H9 (cell line): Measurements from ENCODE around the gene DYRK2. TPM values are rescaled to one million over a fixed set of nuclear protein-coding genes. Genes with fewer than 3 reads are reported as not detected.

Source experiments
- DNase-seq: peaks from one replicate; pipeline ENCODE4 v3.0.0-alpha.2; 2017
- H2AFZ ChIP-seq: one replicate; pipeline ENCODE4 v1.6.1; 2013; ENCODE audit warnings: mild to moderate bottlenecking, low read length, control low read depth, moderate library complexity
- H2AK5ac ChIP-seq: 2 replicates; pipeline ENCODE4 v1.6.1; 2013; ENCODE audit warnings: low read length, control low read depth, mixed read lengths; ENCODE audit not compliant: insufficient read length
- H2BK120ac ChIP-seq: one replicate; pipeline ENCODE4 v1.6.1; 2013; ENCODE audit warnings: low read depth, mild to moderate bottlenecking, low read length, control low read depth, inconsistent platforms; ENCODE audit not compliant: poor library complexity, severe bottlenecking
- H2BK12ac ChIP-seq: 2 replicates; pipeline ENCODE4 v1.6.1; 2013; ENCODE audit warnings: low read length, control low read depth, mixed read lengths, low read depth; ENCODE audit not compliant: insufficient read length
- H2BK15ac ChIP-seq: 2 replicates; pipeline ENCODE4 v1.6.1; 2013; ENCODE audit warnings: low read depth, low read length, control low read depth
- H2BK20ac ChIP-seq: one replicate; pipeline ENCODE4 v1.6.1; 2013; ENCODE audit warnings: low read depth, mild to moderate bottlenecking, low read length, control low read depth, inconsistent platforms; ENCODE audit not compliant: poor library complexity, severe bottlenecking
- H2BK5ac ChIP-seq: 2 replicates; pipeline ENCODE4 v1.6.1; 2013; ENCODE audit warnings: low read length, control low read depth, mixed read lengths; ENCODE audit not compliant: insufficient read length
- H3K14ac ChIP-seq: 2 replicates; pipeline ENCODE4 v1.6.1; 2013; ENCODE audit warnings: low read length, control low read depth; ENCODE audit not compliant: insufficient read depth
- H3K18ac ChIP-seq: 2 replicates; pipeline ENCODE4 v1.6.1; 2013; ENCODE audit warnings: low read depth, mild to moderate bottlenecking, mixed read lengths, low read length, control low read depth; ENCODE audit not compliant: insufficient read length
- H3K23ac ChIP-seq: 2 replicates; pipeline ENCODE4 v1.6.1; 2013; ENCODE audit warnings: low read length, control low read depth, mixed read lengths, low read depth; ENCODE audit not compliant: insufficient read length
- H3K23me2 ChIP-seq: 2 replicates; pipeline ENCODE4 v1.6.1; 2013; ENCODE audit warnings: low read depth, mild to moderate bottlenecking, mixed read lengths, low read length, control low read depth; ENCODE audit not compliant: insufficient read length, poor library complexity, severe bottlenecking
- H3K27ac ChIP-seq: 2 replicates; pipeline ENCODE4 v1.5.1; 2013; ENCODE audit warnings: low read length, control low read depth, mixed read lengths, low read depth; ENCODE audit not compliant: insufficient read length
- H3K27me3 ChIP-seq: 2 replicates; pipeline ENCODE4 v1.6.1; 2013; ENCODE audit warnings: low read length, control low read depth, inconsistent platforms; ENCODE audit not compliant: insufficient read depth
- H3K4ac ChIP-seq: 2 replicates; pipeline ENCODE4 v1.6.1; 2013; ENCODE audit warnings: low read depth, mild to moderate bottlenecking, control low read depth, inconsistent platforms, low read length, moderate library complexity
- H3K4me1 ChIP-seq: 2 replicates; pipeline ENCODE4 v1.6.1; 2013; ENCODE audit warnings: low read length, control low read depth, inconsistent platforms; ENCODE audit not compliant: insufficient read depth
- H3K4me2 ChIP-seq: 2 replicates; pipeline ENCODE4 v1.6.1; 2013; ENCODE audit warnings: low read length, control low read depth, mixed read lengths; ENCODE audit not compliant: insufficient read length, insufficient read depth
- H3K56ac ChIP-seq: 2 replicates; pipeline ENCODE4 v1.6.1; 2013; ENCODE audit warnings: low read depth, mild to moderate bottlenecking, mixed read lengths, low read length, control low read depth; ENCODE audit not compliant: insufficient read length
- H3K79me1 ChIP-seq: 2 replicates; pipeline ENCODE4 v1.6.1; 2013; ENCODE audit warnings: low read depth, mild to moderate bottlenecking, moderate library complexity, low read length, control low read depth, inconsistent platforms; ENCODE audit not compliant: insufficient read depth, poor library complexity, severe bottlenecking
- H3K79me2 ChIP-seq: 2 replicates; pipeline ENCODE4 v1.6.1; 2013; ENCODE audit warnings: low read length, control low read depth, inconsistent platforms; ENCODE audit not compliant: insufficient read depth
- H3K9ac ChIP-seq: 2 replicates; pipeline ENCODE4 v1.6.1; 2013; ENCODE audit warnings: low read length, control low read depth, mixed read lengths; ENCODE audit not compliant: insufficient read length; ENCODE audit errors: extremely low read depth
- H3K9me3 ChIP-seq: one replicate; pipeline ENCODE4 v1.6.1; 2013; ENCODE audit warnings: low read depth, low read length, inconsistent platforms; ENCODE audit not compliant: control insufficient read depth
- H3T11ph ChIP-seq: one replicate; pipeline ENCODE4 v1.6.1; 2013; ENCODE audit warnings: mild to moderate bottlenecking, low read length, control low read depth, inconsistent platforms
- H4K20me1 ChIP-seq: one replicate; pipeline ENCODE4 v1.6.1; 2013; ENCODE audit not compliant: control insufficient read depth, insufficient read length, insufficient read depth
- H4K5ac ChIP-seq: 2 replicates; pipeline ENCODE4 v1.6.1; 2013; ENCODE audit warnings: low read depth, mild to moderate bottlenecking, mixed read lengths, low read length, control low read depth; ENCODE audit not compliant: insufficient read length
- H4K8ac ChIP-seq: replicated peaks from 2 replicates; pipeline ENCODE4 v1.6.1; 2013; ENCODE audit warnings: low read length, control low read depth, mixed read lengths, low read depth; ENCODE audit not compliant: insufficient read length
- H4K91ac ChIP-seq: 2 replicates; pipeline ENCODE4 v1.6.1; 2013; ENCODE audit warnings: low read depth, mild to moderate bottlenecking, moderate library complexity, mixed read lengths, low read length, control low read depth; ENCODE audit not compliant: insufficient read length
- H3K27ac Mint-ChIP-seq, 3 experiments: 2 replicates in 2 of 3; 3 replicates in 1 of 3; pipeline ENCODE4 v1.8.0; 2020 to 2021; ENCODE audit warnings: mixed read lengths in 3 of 3, mild to moderate bottlenecking in 1 of 3, moderate library complexity in 1 of 3
- H3K27me3 Mint-ChIP-seq: 2 replicates; pipeline ENCODE4 v1.8.0; 2021; ENCODE audit warnings: low read depth, mild to moderate bottlenecking, moderate library complexity, mixed read lengths
- H3K36me3 Mint-ChIP-seq, 3 experiments: 2 replicates in 2 of 3; 3 replicates in 1 of 3; pipeline ENCODE4 v1.8.0; 2020 to 2021; ENCODE audit warnings: low read depth in 3 of 3, mixed read lengths in 3 of 3; ENCODE audit not compliant: insufficient read depth in 1 of 3
- H3K4me1 Mint-ChIP-seq, 2 experiments: 2 replicates each; pipeline ENCODE4 v1.8.0; 2020; ENCODE audit warnings: mixed read lengths in 2 of 2
- H3K4me3 Mint-ChIP-seq, 2 experiments: 2 replicates in 1 of 2; 3 replicates in 1 of 2; pipeline ENCODE4 v1.8.0; 2020 to 2021; ENCODE audit warnings: mild to moderate bottlenecking in 2 of 2, mixed read lengths in 2 of 2, moderate library complexity in 1 of 2
- H3K9me3 Mint-ChIP-seq, 2 experiments: 2 replicates in 1 of 2; 3 replicates in 1 of 2; pipeline ENCODE4 v1.8.0; 2020; ENCODE audit warnings: mild to moderate bottlenecking in 2 of 2, mixed read lengths in 2 of 2, moderate library complexity in 1 of 2
- total RNA-seq: library from RNA; stranded (reverse); gene quantifications from 2 replicates; pipeline ENCODE4 v1.2.1, GENCODE V29; 2021
- TF ChIP-seq, protein P1 (sequence below): fragments of 200-600 bp; sonication (generic); conservative IDR thresholded peaks from 3 replicates; pipeline ENCODE4 v1.8.0; 2021; ENCODE audit warnings: antibody characterized with exemption, mild to moderate bottlenecking

DYRK2 gene
- total RNA-seq, 1 experiment from 2014 or later, result 40.6 TPM

GRCh38 chr12:67645601-67646000 lies 2.9 kb upstream of the DYRK2 start:
- Histone ChIP-seq H3K18ac (no peak overlapping the region), H3K4me2 (no peak overlapping the region), H3K4ac (no peak overlapping the region), H3K27me3 (no peaks in the 10 kb centered on the region), H3K9me3 (no peaks in the 10 kb centered on the region), H2BK5ac (no peak overlapping the region), H3K9ac (no peak overlapping the region), H2AFZ (no peak overlapping the region), H4K20me1 (no peaks in the 10 kb centered on the region), H4K8ac (no peak overlapping the region), H4K91ac (no peak overlapping the region), H3K4me1 (no peaks in the 10 kb centered on the region; the same call in 1 of the 2 replicates), H3K27ac (no peak overlapping the region), H3K79me2 (peaks cover 12% of the 10 kb centered on the region; the same call in 1 of the 2 replicates), H3K23me2 (peaks cover 19% of the 10 kb centered on the region), H2BK15ac (no peak overlapping the region), H4K5ac (no peak overlapping the region), H2BK120ac (no peak overlapping the region), H3T11ph (no peak overlapping the region), H3K79me1 (no peaks in the 10 kb centered on the region), H2BK20ac (no peak overlapping the region), H3K14ac (no peak overlapping the region), H2BK12ac (no peak overlapping the region), H3K23ac (no peak overlapping the region), H3K56ac (no peak overlapping the region), H2AK5ac (no peak overlapping the region)
- Mint-ChIP-seq H3K27ac (no peak overlapping the region), H3K4me3 (no peak overlapping the region), H3K4me1 (peaks cover 12 to 17% of the 10 kb centered on the region in 2 experiments), H3K27me3 (peaks cover 11% of the 10 kb centered on the region), H3K36me3 (peaks cover 6 to 7% (median 7%) of the 10 kb centered on the region in 3 experiments), H3K9me3 (no peaks in the 10 kb centered on the region; a peak in 2 of 5 replicates)
- TF ChIP-seq, protein P1, sequence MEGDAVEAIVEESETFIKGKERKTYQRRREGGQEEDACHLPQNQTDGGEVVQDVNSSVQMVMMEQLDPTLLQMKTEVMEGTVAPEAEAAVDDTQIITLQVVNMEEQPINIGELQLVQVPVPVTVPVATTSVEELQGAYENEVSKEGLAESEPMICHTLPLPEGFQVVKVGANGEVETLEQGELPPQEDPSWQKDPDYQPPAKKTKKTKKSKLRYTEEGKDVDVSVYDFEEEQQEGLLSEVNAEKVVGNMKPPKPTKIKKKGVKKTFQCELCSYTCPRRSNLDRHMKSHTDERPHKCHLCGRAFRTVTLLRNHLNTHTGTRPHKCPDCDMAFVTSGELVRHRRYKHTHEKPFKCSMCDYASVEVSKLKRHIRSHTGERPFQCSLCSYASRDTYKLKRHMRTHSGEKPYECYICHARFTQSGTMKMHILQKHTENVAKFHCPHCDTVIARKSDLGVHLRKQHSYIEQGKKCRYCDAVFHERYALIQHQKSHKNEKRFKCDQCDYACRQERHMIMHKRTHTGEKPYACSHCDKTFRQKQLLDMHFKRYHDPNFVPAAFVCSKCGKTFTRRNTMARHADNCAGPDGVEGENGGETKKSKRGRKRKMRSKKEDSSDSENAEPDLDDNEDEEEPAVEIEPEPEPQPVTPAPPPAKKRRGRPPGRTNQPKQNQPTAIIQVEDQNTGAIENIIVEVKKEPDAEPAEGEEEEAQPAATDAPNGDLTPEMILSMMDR, result no peak
- DNase-seq, result no peak
